CD4-positive, alpha-beta memory T cell (primary cell): ENCODE measurements around the gene NIT1. TPM values are rescaled to one million over a fixed set of nuclear protein-coding genes. Genes with fewer than 3 reads are reported as not detected.
A peak's percentile ranks its signal among the peaks of the same experiment; 100 is the strongest.

Experiments
- CTCF ChIA-PET: fragments of 350-600 bp; sonication (Branson Sonifier 250); formaldehyde crosslinking; loops from one replicate; lab custom pipeline; 2021; ENCODE audit warnings: inconsistent platforms; ENCODE audit not compliant: partially characterized antibody; lab: Charles Lee
- POLR2A ChIA-PET: fragments of 350-600 bp; sonication (Branson Sonifier 250); formaldehyde crosslinking; loops from one replicate; lab custom pipeline; 2021; ENCODE audit not compliant: partially characterized antibody; lab: Charles Lee
- DNase-seq, 5 donors: peaks; one replicate each; pipeline versions ENCODE4 v3.0.0 to v3.0.0-alpha.2; 2020 to 2022; ENCODE audit warnings: mixed read lengths in 1 of 5
- H3K27ac ChIP-seq: one replicate; pipeline ENCODE4 v1.7.0; 2013; ENCODE audit warnings: low read depth, low read length
- H3K27me3 ChIP-seq: 2 replicates; pipeline ENCODE4 v1.7.0; 2013; ENCODE audit warnings: mild to moderate bottlenecking, low read length, moderate library complexity; ENCODE audit not compliant: insufficient read depth
- H3K36me3 ChIP-seq: 2 replicates; pipeline ENCODE4 v1.7.0; 2013; ENCODE audit warnings: mild to moderate bottlenecking, low read length, moderate library complexity; ENCODE audit not compliant: insufficient read depth
- H3K4me1 ChIP-seq: 2 replicates; pipeline ENCODE4 v1.7.0; 2013; ENCODE audit warnings: mild to moderate bottlenecking, low read length, moderate library complexity; ENCODE audit not compliant: insufficient read depth
- H3K4me3 ChIP-seq, 2 donors: one replicate each; pipeline ENCODE4 v1.7.0; 2013; ENCODE audit warnings: low read length in 2 of 2, mild to moderate bottlenecking in 1 of 2
- H3K9me3 ChIP-seq, 2 donors: one replicate each; pipeline ENCODE4 v1.7.0; 2013; ENCODE audit warnings: low read length in 2 of 2, control low read depth in 1 of 2; ENCODE audit not compliant: control insufficient read depth in 1 of 2
- H3K27ac Mint-ChIP-seq, 7 donors: one replicate each; pipeline ENCODE4 v1.8.0; 2020 to 2021; ENCODE audit warnings: mixed read lengths in 7 of 7, mild to moderate bottlenecking in 6 of 7, inconsistent platforms in 3 of 7, moderate library complexity in 3 of 7
- H3K27me3 Mint-ChIP-seq, 2 donors: one replicate each; pipeline ENCODE4 v1.8.0; 2020 to 2021; ENCODE audit warnings: mixed read lengths in 2 of 2
- H3K36me3 Mint-ChIP-seq, 2 donors: one replicate each; pipeline ENCODE4 v1.8.0; 2020 to 2021; ENCODE audit warnings: mixed read lengths in 2 of 2, inconsistent platforms in 1 of 2, mild to moderate bottlenecking in 1 of 2
- H3K4me1 Mint-ChIP-seq, 4 donors: one replicate each; pipeline ENCODE4 v1.8.0; 2020 to 2021; ENCODE audit warnings: mixed read lengths in 4 of 4, mild to moderate bottlenecking in 1 of 4
- H3K4me3 Mint-ChIP-seq, 8 donors: one replicate each; pipeline ENCODE4 v1.8.0; 2020 to 2021; ENCODE audit warnings: mixed read lengths in 8 of 8, mild to moderate bottlenecking in 7 of 8, moderate library complexity in 6 of 8, inconsistent platforms in 3 of 8
- H3K9me3 Mint-ChIP-seq, 8 donors: one replicate each; pipeline ENCODE4 v1.8.0; 2020 to 2021; ENCODE audit warnings: mixed read lengths in 8 of 8, mild to moderate bottlenecking in 5 of 8, inconsistent platforms in 3 of 8, moderate library complexity in 1 of 8
- intact Hi-C: fragments of 100-400 bp; cut with micrococcal nuclease; formaldehyde crosslinking; loops from one replicate; pipeline ENCODE4 v1.15.1; 2023
- polyA plus RNA-seq, 2 donors: library from polyadenylated mRNA; unstranded; fragments of 300-500 nt; fragmentation: Illumina TruSeq; gene quantifications; one replicate each; pipeline ENCODE4 v1.2.3, GENCODE V29; 2021
- total RNA-seq, 2 experiments: library from RNA; stranded (reverse); gene quantifications; one replicate each; pipeline ENCODE4 v1.2.3, GENCODE V29; 2021

NIT1 gene
- total and polyA plus RNA-seq, 4 experiments from 2014 or later, result 17.5 to 50.5 (median 35.2) TPM

DNA sequence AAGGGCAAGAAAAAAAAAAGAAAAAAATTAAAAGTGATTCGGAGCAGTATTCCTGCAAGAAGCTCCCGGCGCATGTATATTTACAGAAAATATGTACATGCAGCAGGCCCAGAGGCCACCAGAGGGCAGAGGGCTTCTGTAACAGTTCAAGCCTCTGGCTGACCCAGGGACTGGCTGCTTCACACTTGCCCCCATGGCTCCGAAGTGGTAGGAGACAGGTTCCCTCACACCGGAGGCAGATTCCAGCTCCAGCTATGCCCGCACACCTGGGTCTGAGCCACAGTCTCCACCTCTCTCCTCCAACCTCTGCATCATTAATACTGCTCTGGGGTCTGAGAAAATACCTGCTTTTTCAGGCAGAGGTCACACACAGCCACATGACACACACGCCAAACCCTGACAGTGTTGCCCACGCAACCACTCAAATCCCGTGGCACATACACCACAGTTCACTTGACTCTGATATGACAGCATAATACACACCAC is 46.0 kb upstream of the NIT1 start:
- no peaks in the 10 kb centered on the region for H3K9me3 Mint-ChIP-seq
- DNase-seq, result peak in 4 of 5 donors; percentile 35 to 39 (median 37)
- Histone ChIP-seq H3K27me3 (no peaks in the 10 kb centered on the region), H3K9me3 (no peaks in the 10 kb centered on the region), H3K36me3 (no peaks in the 10 kb centered on the region), H3K4me1 (peaks cover 30% of the 10 kb centered on the region), H3K27ac (no peak overlapping the region), H3K4me3 (no peak overlapping the region)
- intact Hi-C loops, result no loop called here
- ChIA-PET CTCF (interaction anchor here (1.4 to 10.1 kb wide), 7 partner anchors 13 to 310 kb away, joined by 3 to 171 read pairs (median 7); partner anchors contain the start of genes KLHDC9, TSTD1 and USF1), POLR2A (interaction anchor here (1.0 to 10.9 kb wide), 4 partner anchors 12 to 235 kb away, joined by 3 to 602 read pairs (median 78); partner anchors contain the start of genes KLHDC9, TSTD1 and USF1)
- H3K27ac Mint-ChIP-seq, result peak overlapping the region in 6 of 7 donors; percentile 68 to 92 (median 72)
- peaks cover 24 to 56% (median 33%) of the 10 kb centered on the region in 4 donors for H3K4me1 Mint-ChIP-seq
- H3K36me3 Mint-ChIP-seq, result peaks cover 17 to 19% of the 10 kb centered on the region in 2 donors
- no peaks in the 10 kb centered on the region for H3K27me3 Mint-ChIP-seq
- peak overlapping the region in 1 of 8 donors; percentile 17 for H3K4me3 Mint-ChIP-seq

DNA sequence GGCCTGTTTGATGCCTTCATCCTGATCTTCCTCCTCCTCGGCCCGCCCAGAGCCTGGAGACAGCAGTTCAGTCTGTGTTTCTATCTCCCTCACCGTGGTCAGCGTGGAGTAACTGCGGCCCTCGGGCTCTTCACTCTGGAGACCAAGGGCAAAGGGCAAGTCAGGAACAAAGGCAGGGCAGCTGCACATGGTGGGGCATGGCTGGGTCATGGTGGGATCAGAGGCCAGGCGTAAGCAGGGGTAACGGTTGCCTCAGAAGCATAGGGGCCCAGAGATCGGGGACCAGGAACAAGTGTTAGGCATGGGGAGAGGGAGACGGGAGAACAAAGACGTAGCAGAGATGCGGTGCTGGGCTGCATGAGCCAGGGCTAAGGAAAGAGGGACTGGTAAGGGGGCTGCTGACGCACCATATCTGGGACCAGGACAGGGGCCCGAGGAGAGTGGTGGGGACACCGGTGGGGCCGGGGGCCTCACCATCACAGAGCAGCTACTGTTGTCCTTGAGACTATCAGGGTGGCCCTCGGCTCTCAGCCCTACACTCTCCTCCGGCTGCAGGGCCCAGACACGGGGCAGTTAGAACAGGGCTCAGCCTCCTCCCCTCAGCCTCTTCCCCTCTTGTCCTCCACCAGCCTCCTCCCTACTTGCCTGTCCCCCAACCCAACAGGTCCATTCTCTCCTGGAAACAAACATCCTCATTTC is 45.0 kb upstream of the NIT1 start:
- H3K4me1 Mint-ChIP-seq, result peaks cover 17 to 46% (median 24%) of the 10 kb centered on the region in 4 donors
- peaks cover 9 to 16% of the 10 kb centered on the region in 2 donors for H3K36me3 Mint-ChIP-seq
- Histone ChIP-seq H3K4me3 (no peak overlapping the region), H3K4me1 (peaks cover 20% of the 10 kb centered on the region), H3K36me3 (no peaks in the 10 kb centered on the region), H3K9me3 (no peaks in the 10 kb centered on the region), H3K27me3 (no peaks in the 10 kb centered on the region), H3K27ac (no peak overlapping the region)
- H3K27me3 Mint-ChIP-seq, result no peaks in the 10 kb centered on the region
- intact Hi-C loops, result no loop called here
- ChIA-PET POLR2A (interaction anchor here (10.9 kb wide), 1 partner anchor 28 kb away, joined by 602 read pairs; the partner anchor contains the start of genes TSTD1 and USF1), CTCF (interaction anchor here (1.3 to 10.1 kb wide), 4 partner anchors 23 to 30 kb away, joined by 4 to 171 read pairs (median 82); partner anchors contain the start of genes KLHDC9, TSTD1 and USF1)
- H3K4me3 Mint-ChIP-seq, result no peak overlapping the region
- no peaks in the 10 kb centered on the region for H3K9me3 Mint-ChIP-seq
- H3K27ac Mint-ChIP-seq, result peak overlapping the region in 5 of 7 donors; percentile 3 to 73 (median 42)
- DNase-seq, result no peak

DNA sequence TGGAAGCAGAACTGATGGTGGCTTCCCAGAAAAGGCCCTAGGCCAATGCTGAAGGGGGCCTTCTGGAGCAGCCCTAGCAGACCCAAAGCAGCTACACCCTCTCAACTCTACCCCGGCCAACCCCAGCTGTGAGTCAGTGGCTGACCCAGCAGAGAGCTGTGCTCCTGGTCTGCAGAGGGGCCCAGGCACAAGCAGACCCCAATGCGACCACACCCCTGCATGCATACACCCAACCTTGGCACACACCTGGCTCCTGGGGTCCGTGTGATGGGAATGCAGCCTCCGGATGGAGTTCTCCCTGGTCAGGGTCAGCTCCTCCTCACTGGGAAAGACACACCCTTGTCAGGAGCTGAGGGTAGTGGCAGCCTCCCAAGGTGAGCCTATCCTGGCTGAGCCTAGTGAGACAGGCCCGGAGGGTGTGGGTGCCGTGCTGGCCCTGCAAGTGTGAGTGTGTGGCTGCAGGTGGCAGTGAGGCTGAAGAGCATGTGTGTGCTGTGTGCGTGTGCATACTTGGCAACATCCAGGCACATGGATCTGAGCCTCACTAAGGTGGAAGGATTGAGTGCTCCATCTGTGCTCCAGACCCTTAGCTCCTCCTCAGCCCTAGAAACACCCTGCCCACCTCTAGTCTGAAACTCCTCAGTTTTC is 44.3 kb upstream of the NIT1 start:
- Histone ChIP-seq H3K27me3 (no peaks in the 10 kb centered on the region), H3K4me1 (peaks cover 17% of the 10 kb centered on the region), H3K27ac (no peak overlapping the region), H3K36me3 (no peaks in the 10 kb centered on the region), H3K9me3 (no peaks in the 10 kb centered on the region), H3K4me3 (no peak overlapping the region)
- ChIA-PET CTCF (interaction anchor here (1.3 to 10.1 kb wide), 3 partner anchors 23 to 28 kb away, joined by 4 to 159 read pairs (median 5); partner anchors contain the start of genes KLHDC9 and USF1), POLR2A (interaction anchor here (1.3 to 10.9 kb wide), 2 partner anchors 24 to 28 kb away, joined by 6 to 602 read pairs; partner anchors contain the start of genes KLHDC9, TSTD1 and USF1)
- no peaks in the 10 kb centered on the region for H3K27me3 Mint-ChIP-seq
- H3K9me3 Mint-ChIP-seq, result no peaks in the 10 kb centered on the region
- H3K27ac Mint-ChIP-seq, result peak overlapping the region in 4 of 7 donors; percentile 3 to 63 (median 42)
- intact Hi-C loops, result no loop called here
- H3K4me3 Mint-ChIP-seq, result no peak overlapping the region
- peaks cover 4 to 9% of the 10 kb centered on the region in 2 donors for H3K36me3 Mint-ChIP-seq
- DNase-seq, result no peak
- peaks cover 14 to 39% (median 20%) of the 10 kb centered on the region in 4 donors for H3K4me1 Mint-ChIP-seq

DNA sequence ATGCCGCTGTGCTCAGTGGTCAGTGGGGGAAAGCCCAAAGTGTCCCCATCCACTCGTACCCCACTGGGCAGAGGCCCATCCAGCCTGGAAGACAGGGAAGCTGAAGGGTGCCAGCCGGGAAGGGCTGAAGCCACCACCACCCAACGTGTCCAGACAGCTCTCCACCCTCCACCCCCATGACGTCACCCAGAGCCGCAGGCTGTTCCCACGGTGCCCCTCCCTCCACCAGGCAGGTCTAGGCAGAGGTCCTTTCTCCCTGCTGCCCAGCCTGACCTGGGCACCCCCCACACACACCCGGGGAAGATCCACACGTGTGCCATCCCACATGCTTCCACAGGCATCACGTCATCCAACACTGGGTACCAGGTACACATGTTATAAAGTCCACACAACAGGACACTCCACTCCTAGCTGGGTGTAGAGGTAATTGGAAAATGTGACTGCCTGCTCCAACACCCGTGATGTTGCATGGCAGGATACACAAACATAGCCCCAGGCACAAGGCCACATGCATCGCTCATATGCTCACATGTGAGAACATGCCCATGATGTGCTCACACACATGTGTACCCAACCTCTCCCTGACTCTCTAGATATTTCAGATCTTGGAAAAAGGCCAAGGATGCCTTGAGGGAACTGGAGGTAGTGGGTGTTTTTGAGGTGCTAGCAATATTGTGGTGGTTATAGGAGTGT is 43.1 kb upstream of the NIT1 start:
- no peak overlapping the region for H3K4me3 ChIP-seq
- H3K36me3 Mint-ChIP-seq, result no peaks in the 10 kb centered on the region
- H3K27me3 ChIP-seq, result no peaks in the 10 kb centered on the region
- intact Hi-C loops, result no loop called here
- DNase-seq, result no peak
- H3K27ac ChIP-seq, result no peak overlapping the region
- no peaks in the 10 kb centered on the region for H3K9me3 ChIP-seq
- no peaks in the 10 kb centered on the region for H3K27me3 Mint-ChIP-seq
- POLR2A ChIA-PET, result interaction anchor here (1.3 to 10.9 kb wide), 2 partner anchors 23 to 30 kb away, joined by 6 to 602 read pairs; partner anchors contain the start of genes KLHDC9, TSTD1 and USF1
- peaks cover 17% of the 10 kb centered on the region for H3K4me1 ChIP-seq
- no peaks in the 10 kb centered on the region for H3K36me3 ChIP-seq
- CTCF ChIA-PET, result interaction anchor here (1.3 to 2.9 kb wide), 3 partner anchors 22 to 35 kb away, joined by 3 to 13 read pairs (median 5); partner anchors contain the start of gene USF1
- H3K4me1 Mint-ChIP-seq, result peaks cover 14 to 29% (median 19%) of the 10 kb centered on the region in 4 donors
- H3K9me3 Mint-ChIP-seq, result no peaks in the 10 kb centered on the region
- no peak overlapping the region for H3K4me3 Mint-ChIP-seq
- peak overlapping the region in 1 of 7 donors; percentile 58 for H3K27ac Mint-ChIP-seq

DNA sequence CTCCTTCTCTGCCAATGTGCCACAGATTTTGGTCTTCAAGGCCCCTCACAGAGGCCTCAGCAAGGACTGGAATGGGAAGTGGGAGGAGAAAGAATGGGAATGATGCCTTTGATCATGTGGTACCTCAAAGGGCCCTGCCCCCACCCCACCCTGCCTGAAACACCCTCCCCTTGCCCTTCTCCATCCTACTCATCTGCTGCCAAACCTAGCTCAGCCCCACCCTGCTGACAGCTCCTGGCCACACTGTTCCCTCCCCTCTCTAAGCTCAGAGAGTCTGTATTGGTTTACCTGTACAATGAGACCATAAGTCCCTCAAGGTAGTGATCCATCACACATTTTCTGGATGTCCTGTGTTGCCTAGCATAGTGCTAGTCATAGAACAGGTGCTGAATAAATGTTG is 41.5 kb upstream of the NIT1 start:
- H3K4me1 ChIP-seq, result peaks cover 1% of the 10 kb centered on the region
- Mint-ChIP-seq H3K27ac (no peak overlapping the region), H3K36me3 (no peaks in the 10 kb centered on the region), H3K4me3 (no peak overlapping the region), H3K27me3 (no peaks in the 10 kb centered on the region), H3K4me1 (peaks cover 4 to 13% (median 7%) of the 10 kb centered on the region in 4 donors), H3K9me3 (no peaks in the 10 kb centered on the region)
- intact Hi-C loops, result no loop called here
- ChIA-PET CTCF (interaction anchor here (0.8 to 2.9 kb wide), 3 partner anchors 20 to 79 kb away, joined by 3 to 13 read pairs (median 3); no protein-coding TSS in a partner anchor), POLR2A (no interaction called here)
- no peak overlapping the region for H3K27ac ChIP-seq
- DNase-seq, result no peak
- no peaks in the 10 kb centered on the region for H3K27me3 ChIP-seq
- no peak overlapping the region for H3K4me3 ChIP-seq
- H3K36me3 ChIP-seq, result no peaks in the 10 kb centered on the region
- H3K9me3 ChIP-seq, result no peaks in the 10 kb centered on the region

DNA sequence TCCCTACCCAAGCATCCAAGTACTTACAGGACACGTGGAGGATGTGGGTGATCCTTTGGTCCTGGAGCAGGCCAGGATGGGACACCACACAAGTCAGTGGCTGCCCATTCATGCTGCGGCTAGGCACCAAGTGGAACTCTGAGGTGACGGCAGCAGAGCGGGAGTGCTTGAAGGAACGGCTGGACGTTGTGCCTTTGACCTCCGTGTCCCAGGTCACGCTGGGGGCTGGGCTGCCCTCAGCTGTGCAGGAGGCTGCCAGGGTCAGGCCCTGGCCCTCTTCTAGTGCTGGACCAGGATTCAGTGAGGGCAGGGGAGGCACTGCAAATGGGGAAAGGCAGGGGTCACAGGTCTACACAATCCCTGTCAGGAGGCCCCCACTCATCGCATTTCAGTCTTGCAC is 40.5 kb upstream of the NIT1 start:
- no peaks in the 10 kb centered on the region for H3K4me1 ChIP-seq
- POLR2A ChIA-PET, result interaction anchor here (2.0 kb wide), 1 partner anchor 32 kb away, joined by 6 read pairs; the partner anchor contains the start of gene USF1
- Mint-ChIP-seq H3K27me3 (no peaks in the 10 kb centered on the region), H3K27ac (no peak overlapping the region), H3K4me1 (peaks cover 0 to 5% (median under 1%) of the 10 kb centered on the region in 4 donors), H3K36me3 (no peaks in the 10 kb centered on the region), H3K9me3 (no peaks in the 10 kb centered on the region), H3K4me3 (no peak overlapping the region)
- no peak overlapping the region for H3K27ac ChIP-seq
- H3K9me3 ChIP-seq, result no peaks in the 10 kb centered on the region
- intact Hi-C loops, result no loop called here
- CTCF ChIA-PET, result interaction anchor here (1.5 to 2.9 kb wide), 2 partner anchors 19 to 51 kb away, joined by 3 to 13 read pairs; no protein-coding TSS in a partner anchor
- no peaks in the 10 kb centered on the region for H3K36me3 ChIP-seq
- no peak for DNase-seq
- no peaks in the 10 kb centered on the region for H3K27me3 ChIP-seq
- no peak overlapping the region for H3K4me3 ChIP-seq
